Trophoblast cell (in vitro differentiated cells and primary cell): ENCODE data around the gene VMP1.
A peak's percentile ranks its signal among the peaks of the same experiment; 100 is the strongest.
"Not testable (repeated sequence)": the region's sequence is repeated elsewhere in the genome, so short reads cannot be mapped to it uniquely, and the experiment has no call there.

Source experiments
- DNase-seq, 2 donors: peaks; one replicate each; pipeline ENCODE4 v3.0.0-alpha.2; 2016
- H2AFZ ChIP-seq: 2 replicates; pipeline ENCODE4 v1.6.1; 2013; ENCODE audit warnings: low read length, moderate library complexity, mild to moderate bottlenecking; ENCODE audit not compliant: insufficient read depth, poor library complexity
- H2AK5ac ChIP-seq: 2 replicates; pipeline ENCODE4 v1.6.1; 2013; ENCODE audit warnings: mild to moderate bottlenecking, low read length
- H2BK120ac ChIP-seq: 2 replicates; pipeline ENCODE4 v1.6.1; 2013; ENCODE audit warnings: low read length, mild to moderate bottlenecking, moderate library complexity; ENCODE audit not compliant: insufficient read depth, poor library complexity
- H2BK12ac ChIP-seq: 2 replicates; pipeline ENCODE4 v1.6.1; 2013; ENCODE audit warnings: mild to moderate bottlenecking, low read length, moderate library complexity
- H2BK5ac ChIP-seq: 2 replicates; pipeline ENCODE4 v1.6.1; 2013; ENCODE audit warnings: low read length, low read depth, moderate library complexity, mild to moderate bottlenecking; ENCODE audit not compliant: poor library complexity
- H3K14ac ChIP-seq: 2 replicates; pipeline ENCODE4 v1.6.1; 2013; ENCODE audit warnings: mild to moderate bottlenecking, low read length
- H3K18ac ChIP-seq: 2 replicates; pipeline ENCODE4 v1.6.1; 2013; ENCODE audit warnings: mild to moderate bottlenecking, low read length
- H3K23ac ChIP-seq: 2 replicates; pipeline ENCODE4 v1.6.1; 2013; ENCODE audit warnings: low read length
- H3K27ac ChIP-seq: 2 replicates; pipeline ENCODE4 v1.5.1; 2013; ENCODE audit warnings: low read depth, mild to moderate bottlenecking, inconsistent platforms, low read length, moderate library complexity
- H3K27me3 ChIP-seq: 2 replicates; pipeline ENCODE4 v1.6.1; 2013; ENCODE audit warnings: inconsistent platforms, mild to moderate bottlenecking, low read length, moderate library complexity; ENCODE audit not compliant: insufficient read depth
- H3K36me3 ChIP-seq, 2 experiments: 1 replicate in 1 of 2; 2 replicates in 1 of 2; pipeline ENCODE4 v1.6.1; 2013; ENCODE audit warnings: low read length in 2 of 2, mild to moderate bottlenecking in 2 of 2, moderate library complexity in 1 of 2; ENCODE audit not compliant: insufficient read depth in 2 of 2, control insufficient read depth in 1 of 2
- H3K4ac ChIP-seq: 2 replicates; pipeline ENCODE4 v1.6.1; 2013; ENCODE audit warnings: low read depth, mild to moderate bottlenecking, low read length, moderate library complexity
- H3K4me1 ChIP-seq, 2 experiments: 1 replicate in 1 of 2; 2 replicates in 1 of 2; pipeline ENCODE4 v1.6.1; 2013; ENCODE audit warnings: low read length in 2 of 2, mild to moderate bottlenecking in 2 of 2, moderate library complexity in 1 of 2; ENCODE audit not compliant: insufficient read depth in 2 of 2, control insufficient read depth in 1 of 2
- H3K4me2 ChIP-seq: 2 replicates; pipeline ENCODE4 v1.6.1; 2013; ENCODE audit warnings: inconsistent platforms, mild to moderate bottlenecking, low read length, moderate library complexity
- H3K4me3 ChIP-seq: 2 replicates; pipeline ENCODE4 v1.5.1; 2013; ENCODE audit warnings: mild to moderate bottlenecking, low read depth, low read length, inconsistent platforms
- H3K79me1 ChIP-seq: one replicate; pipeline ENCODE4 v1.6.1; 2013; ENCODE audit warnings: low read length
- H3K79me2 ChIP-seq: 2 replicates; pipeline ENCODE4 v1.6.1; 2013; ENCODE audit warnings: low read length, mild to moderate bottlenecking; ENCODE audit not compliant: control insufficient read depth, insufficient read depth, poor library complexity
- H3K9ac ChIP-seq: 2 replicates; pipeline ENCODE4 v1.6.1; 2013; ENCODE audit warnings: mild to moderate bottlenecking, low read length
- H3K9me3 ChIP-seq: 2 replicates; pipeline ENCODE4 v1.6.1; 2013; ENCODE audit warnings: low read depth, mild to moderate bottlenecking, control low read depth, inconsistent platforms, low read length; ENCODE audit not compliant: insufficient read depth
- H4K12ac ChIP-seq: 2 replicates; pipeline ENCODE4 v1.6.1; 2013; ENCODE audit warnings: low read depth, mild to moderate bottlenecking, low read length, moderate library complexity
- H4K8ac ChIP-seq: 2 replicates; pipeline ENCODE4 v1.6.1; 2013; ENCODE audit warnings: low read depth, mild to moderate bottlenecking, low read length, moderate library complexity
- H4K91ac ChIP-seq: one replicate; pipeline ENCODE4 v1.6.1; 2013; ENCODE audit warnings: low read depth, mild to moderate bottlenecking, low read length, moderate library complexity
- WGBS: extraction: QIAGEN DNeasy Blood & Tissue Kit; methylation state at CpG from one replicate; pipeline ENCODE4 v1.1.7; 2013; ENCODE audit warnings: missing lambda C conversion rate; ENCODE audit not compliant: insufficient read length, insufficient coverage; ENCODE audit errors: extremely low coverage; 5-methylcytosine and 5-hydroxymethylcytosine counted together

VMP1 gene

DNA sequence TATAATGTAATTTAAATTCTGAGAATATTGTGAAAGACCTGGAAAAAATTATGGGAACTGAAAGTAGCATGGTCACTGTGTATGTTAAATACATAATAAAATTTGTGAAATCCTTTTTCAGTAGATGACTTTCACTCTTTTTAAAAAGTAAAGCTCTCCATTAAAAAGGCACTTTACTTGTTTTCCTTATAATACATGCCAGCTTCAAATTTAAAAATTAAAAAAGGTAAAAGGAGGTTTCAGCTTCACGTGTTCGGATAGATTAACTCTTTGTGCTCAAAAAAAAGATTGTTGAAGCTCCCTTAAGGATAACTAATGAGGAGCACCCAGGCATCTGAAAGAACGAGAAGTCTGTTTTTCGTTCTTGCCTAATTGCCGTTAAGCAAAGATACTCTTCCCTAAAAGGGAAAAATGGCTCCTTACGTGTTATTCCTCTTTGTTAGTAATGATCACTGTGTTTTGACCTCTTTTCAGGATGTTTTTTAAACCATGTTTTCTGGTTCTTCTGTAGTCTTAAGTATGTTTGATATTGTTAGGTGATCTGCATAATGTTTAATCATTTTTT is 97.5 kb downstream of the VMP1 start:
- H4K8ac ChIP-seq, result no peak overlapping the region
- no peak overlapping the region for H3K18ac ChIP-seq

DNA sequence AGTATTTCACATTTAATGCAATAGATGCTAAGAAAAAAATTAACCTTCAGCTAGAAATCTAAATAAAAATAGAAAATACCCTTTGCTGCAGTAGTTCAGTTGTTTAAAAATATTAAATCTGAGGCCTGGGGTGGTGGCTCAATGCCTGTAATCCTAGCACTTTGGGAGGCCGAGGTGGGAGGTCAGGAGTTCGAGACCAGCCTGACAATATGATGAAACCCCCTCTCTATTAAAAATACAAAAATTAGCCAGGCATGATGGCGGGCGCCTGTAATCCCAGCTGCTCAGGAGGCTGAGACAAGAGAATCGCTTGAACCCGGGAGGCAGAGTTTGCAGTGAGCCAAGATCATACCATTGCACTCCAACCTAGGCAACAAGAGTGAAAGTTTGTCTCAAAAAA is 98.9 kb downstream of the VMP1 start:
- H3K4me3 ChIP-seq, H3K27me3 ChIP-seq, H3K9me3 ChIP-seq, H2AK5ac ChIP-seq, H2AFZ ChIP-seq, H2BK5ac ChIP-seq, H3K4ac ChIP-seq, H3K4me1 ChIP-seq, H3K79me1 ChIP-seq, H2BK12ac ChIP-seq, H4K91ac ChIP-seq, H3K4me2 ChIP-seq, H3K36me3 ChIP-seq, H3K79me2 ChIP-seq, DNase-seq, H4K12ac ChIP-seq, H3K18ac ChIP-seq, H3K27ac ChIP-seq, H3K9ac ChIP-seq, H3K14ac ChIP-seq, H3K23ac ChIP-seq: not testable (repeated sequence)
- no CpG with 5 or more reads among the region's 6 CpGs for WGBS
- Histone ChIP-seq H2BK120ac (peak overlapping the region; percentile 33), H4K8ac (peak overlapping the region; percentile 38)

More for the DNA sequence above, 97.5 kb downstream of the VMP1 start:
- Histone ChIP-seq H2BK5ac (no peak overlapping the region), H3K27me3 (no peaks in the 10 kb centered on the region), H3K14ac (no peak overlapping the region), H3K79me1 (peaks cover 1% of the 10 kb centered on the region), H3K4me3 (no peak overlapping the region), H3K4me1 (no peaks in the 10 kb centered on the region), H3K9ac (no peak overlapping the region), H2BK120ac (no peak overlapping the region), H3K79me2 (no peaks in the 10 kb centered on the region), H4K91ac (no peak overlapping the region), H3K4me2 (no peak overlapping the region), H3K36me3 (no peaks in the 10 kb centered on the region), H2AK5ac (no peak overlapping the region), H3K27ac (no peak overlapping the region), H3K23ac (no peak overlapping the region), H4K12ac (no peak overlapping the region), H3K4ac (no peak overlapping the region), H2BK12ac (no peak overlapping the region), H3K9me3 (no peaks in the 10 kb centered on the region), H2AFZ (no peak overlapping the region)
- peak in 1 of 2 donors; percentile 25 for DNase-seq
- no CpG with 5 or more reads among the region's 6 CpGs for WGBS

DNA sequence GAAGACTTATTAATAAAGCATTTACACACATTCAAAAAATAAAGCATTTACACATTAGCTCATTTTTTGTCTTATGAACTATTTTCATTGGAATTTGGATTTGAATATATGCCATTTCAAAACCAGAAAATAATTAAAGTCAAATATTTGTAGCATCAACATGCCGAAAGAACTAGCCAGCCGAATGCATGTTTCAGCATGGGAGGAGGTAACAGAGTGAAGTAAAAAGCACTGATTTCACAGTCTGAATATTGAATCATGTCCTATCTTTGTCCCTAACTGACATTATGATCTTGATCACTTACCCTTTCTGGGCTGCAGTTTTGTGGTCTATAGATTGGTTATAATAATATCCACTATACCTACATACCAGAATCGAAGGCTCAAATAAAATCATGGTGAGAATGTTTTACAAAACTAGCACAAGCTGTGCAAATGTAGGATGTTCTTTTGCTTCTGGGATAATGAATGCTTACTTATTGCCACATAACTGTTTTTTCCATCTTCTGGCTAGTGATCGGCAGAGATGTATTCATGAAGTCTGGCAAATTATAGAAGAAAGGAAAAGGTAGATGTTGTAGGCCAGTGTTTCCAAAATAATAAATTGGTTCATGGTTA is 100.5 kb downstream of the VMP1 start:
- H3K9ac ChIP-seq, result no peak overlapping the region
- no peak overlapping the region for H3K4ac ChIP-seq

DNA sequence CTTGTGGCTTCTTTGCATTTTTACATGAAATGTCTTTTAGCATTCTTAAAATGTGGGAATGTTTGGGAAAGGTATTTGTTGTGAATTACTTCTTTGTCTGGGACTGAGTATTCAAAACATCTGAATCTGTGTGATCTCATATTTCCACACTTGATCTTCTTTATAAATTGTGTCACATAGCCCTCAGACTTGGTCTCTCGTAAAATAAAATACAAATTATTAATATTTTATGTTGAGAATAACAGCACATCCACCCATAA is 103.4 kb downstream of the VMP1 start:
- no peak overlapping the region for H3K18ac ChIP-seq
- no peak overlapping the region for H3K27ac ChIP-seq
- no CpG with 5 or more reads among the region's 1 CpG for WGBS
- no peaks in the 10 kb centered on the region for H3K27me3 ChIP-seq
- no peak overlapping the region for H4K91ac ChIP-seq
- no peak overlapping the region for H3K23ac ChIP-seq
- no peak overlapping the region for H4K12ac ChIP-seq
- H2AFZ ChIP-seq, result no peak overlapping the region
- DNase-seq, result peak in 1 of 2 donors; percentile 68
- no peaks in the 10 kb centered on the region for H3K79me2 ChIP-seq
- H2BK120ac ChIP-seq, result no peak overlapping the region
- H2BK5ac ChIP-seq, result no peak overlapping the region
- no peak overlapping the region for H3K9ac ChIP-seq
- H3K14ac ChIP-seq, result no peak overlapping the region
- no peak overlapping the region for H3K4me3 ChIP-seq
- H3K4me1 ChIP-seq, result no peaks in the 10 kb centered on the region
- no peak overlapping the region for H2BK12ac ChIP-seq
- H3K9me3 ChIP-seq, result no peaks in the 10 kb centered on the region
- H3K4me2 ChIP-seq, result no peak overlapping the region
- H3K79me1 ChIP-seq, result no peaks in the 10 kb centered on the region
- no peak overlapping the region for H3K4ac ChIP-seq
- H3K36me3 ChIP-seq, result peaks cover 0 to 2% of the 10 kb centered on the region in 2 experiments
- H4K8ac ChIP-seq, result no peak overlapping the region
- H2AK5ac ChIP-seq, result no peak overlapping the region

More for the DNA sequence above, 100.5 kb downstream of the VMP1 start:
- Histone ChIP-seq H4K91ac (no peak overlapping the region), H3K4me2 (no peak overlapping the region), H3K27ac (no peak overlapping the region), H2BK12ac (no peak overlapping the region), H3K27me3 (no peaks in the 10 kb centered on the region), H2BK120ac (no peak overlapping the region), H4K8ac (no peak overlapping the region), H3K4me3 (no peak overlapping the region), H3K79me2 (no peaks in the 10 kb centered on the region), H2AK5ac (no peak overlapping the region), H3K14ac (no peak overlapping the region), H2AFZ (no peak overlapping the region), H3K36me3 (peaks cover 0 to 2% of the 10 kb centered on the region in 2 experiments), H3K18ac (no peak overlapping the region), H3K4me1 (no peaks in the 10 kb centered on the region), H3K23ac (no peak overlapping the region), H3K79me1 (no peaks in the 10 kb centered on the region), H3K9me3 (no peaks in the 10 kb centered on the region), H4K12ac (no peak overlapping the region), H2BK5ac (no peak overlapping the region)
- no peak for DNase-seq
- no CpG with 5 or more reads among the region's 4 CpGs for WGBS
